ENCODE measurements around the gene UQCRQ.

The UQCRQ gene

DNA sequence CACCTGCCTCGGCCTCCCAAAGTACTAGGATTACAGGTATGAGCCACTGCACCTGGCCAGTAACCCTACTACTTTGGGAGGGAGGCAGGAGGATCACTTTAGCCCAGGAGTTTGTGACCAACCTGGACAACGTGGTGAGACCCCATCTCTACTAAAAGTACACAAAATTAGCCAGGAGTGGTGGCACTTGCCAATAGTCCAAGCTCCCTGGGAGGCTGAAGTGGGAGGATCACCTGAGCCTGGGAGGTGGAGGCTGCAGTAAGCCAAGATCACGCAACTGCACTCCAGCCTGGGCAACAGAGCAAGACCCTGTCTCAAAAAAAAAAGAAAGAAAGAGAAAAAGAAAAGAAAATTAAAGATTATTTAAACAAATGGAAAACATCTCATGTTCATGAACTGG is 10.4 kb upstream of the UQCRQ start:
- Histone ChIP-seq H3K9ac (ENCODE audit: low read depth, low read length) (no peak overlapping the region), H3K36me3 (ENCODE audit: control insufficient read depth, insufficient read depth, low read length) (no peaks in the 10 kb centered on the region), H3K9me3 (ENCODE audit: control insufficient read depth, insufficient read depth, low read length) (no peaks in the 10 kb centered on the region), H3K4me1 (ENCODE audit: control insufficient read depth, insufficient read depth, low read length) (no peaks in the 10 kb centered on the region), H3K27me3 (ENCODE audit: control insufficient read depth, insufficient read depth, low read length) (no peaks in the 10 kb centered on the region), H3K4me3 (ENCODE audit: low read depth, low read length) (no peak overlapping the region)

DNA sequence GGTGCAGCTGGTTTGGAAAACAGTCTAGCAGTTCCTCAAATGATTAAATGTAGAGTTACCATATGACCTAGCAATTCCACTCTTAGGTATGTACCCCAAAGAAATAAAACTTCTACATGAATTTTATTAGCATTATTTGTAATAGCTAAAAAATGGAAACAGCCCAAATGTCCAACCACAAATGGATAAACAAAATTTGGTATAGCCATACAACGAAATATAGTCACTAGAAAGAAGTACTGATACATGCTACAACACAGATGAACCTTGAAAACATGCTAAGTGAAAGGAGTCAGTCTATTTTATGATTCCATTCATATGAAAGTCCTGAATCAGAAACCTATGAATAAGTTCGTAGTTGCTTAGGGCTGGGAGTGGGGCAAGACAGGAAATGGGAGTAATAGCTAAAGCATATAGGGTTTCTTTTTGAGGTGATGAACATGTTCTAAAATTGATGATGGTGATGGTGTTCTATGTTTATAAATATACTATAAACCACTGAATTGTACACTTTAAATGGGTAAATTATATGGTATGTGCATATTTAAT is 6.5 kb upstream of the UQCRQ start:
- H3K27me3 ChIP-seq (ENCODE audit: control insufficient read depth, insufficient read depth, low read length), result no peaks in the 10 kb centered on the region
- H3K9me3 ChIP-seq (ENCODE audit: control insufficient read depth, insufficient read depth, low read length), result no peaks in the 10 kb centered on the region
- no peak overlapping the region for H3K9ac ChIP-seq (ENCODE audit: low read depth, low read length)
- no peak overlapping the region for H3K4me3 ChIP-seq (ENCODE audit: low read depth, low read length)
- no peaks in the 10 kb centered on the region for H3K36me3 ChIP-seq (ENCODE audit: control insufficient read depth, insufficient read depth, low read length)
- H3K4me1 ChIP-seq (ENCODE audit: control insufficient read depth, insufficient read depth, low read length), result no peaks in the 10 kb centered on the region

GRCh38 chr5:132860742-132861141 is 5.7 kb upstream of the UQCRQ start:
- no peak overlapping the region for H3K9ac ChIP-seq (ENCODE audit: low read depth, low read length)
- H3K4me1 ChIP-seq (ENCODE audit: control insufficient read depth, insufficient read depth, low read length), result peaks cover 4% of the 10 kb centered on the region
- H3K27me3 ChIP-seq (ENCODE audit: control insufficient read depth, insufficient read depth, low read length), result no peaks in the 10 kb centered on the region

DNA sequence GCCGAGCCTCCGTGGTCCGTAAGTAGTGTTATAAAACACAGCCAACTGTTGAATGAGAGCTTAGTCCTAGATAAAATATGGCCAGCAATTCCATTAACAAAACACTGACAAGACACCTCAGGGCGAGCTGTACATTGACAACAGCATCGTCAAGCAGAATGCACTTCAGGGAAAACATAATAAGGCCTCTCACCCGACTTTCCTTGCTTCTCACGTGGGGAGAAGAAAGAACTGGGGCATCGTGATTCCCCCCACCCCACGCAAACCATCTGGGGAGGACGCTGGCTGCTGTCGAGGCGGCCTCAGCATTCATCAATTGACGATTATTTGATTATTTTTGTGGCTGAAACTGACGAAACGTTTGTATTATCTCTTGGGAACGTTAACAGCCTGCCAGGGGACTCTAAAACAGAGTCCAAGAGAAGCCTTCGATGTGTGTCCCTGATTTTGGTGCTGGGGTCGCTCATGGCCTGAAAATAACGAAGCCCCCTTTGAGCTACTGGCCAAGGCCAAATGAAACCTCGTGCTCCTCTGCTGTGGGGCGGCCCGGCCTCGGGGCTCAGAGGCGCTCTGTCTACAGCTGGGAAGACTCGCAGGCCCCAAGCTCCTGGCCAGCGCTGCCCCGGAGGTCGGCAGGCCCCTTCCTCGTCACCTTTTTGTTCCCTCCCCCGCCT is 637 bp upstream of the UQCRQ start:
- Histone ChIP-seq H3K4me1 (ENCODE audit: control insufficient read depth, insufficient read depth, low read length) (peaks cover 5% of the 10 kb centered on the region), H3K27me3 (ENCODE audit: control insufficient read depth, insufficient read depth, low read length) (no peaks in the 10 kb centered on the region), H3K9ac (ENCODE audit: low read depth, low read length) (peak overlapping the region; percentile 74), H3K9me3 (ENCODE audit: control insufficient read depth, insufficient read depth, low read length) (no peaks in the 10 kb centered on the region), H3K4me3 (ENCODE audit: low read depth, low read length) (peak overlapping the region; percentile 89), H3K36me3 (ENCODE audit: control insufficient read depth, insufficient read depth, low read length) (peaks cover 8% of the 10 kb centered on the region)

More at GRCh38 chr5:132860742-132861141, 5.7 kb upstream of the UQCRQ start:
- Histone ChIP-seq H3K36me3 (ENCODE audit: control insufficient read depth, insufficient read depth, low read length) (no peaks in the 10 kb centered on the region), H3K4me3 (ENCODE audit: low read depth, low read length) (no peak overlapping the region), H3K9me3 (ENCODE audit: control insufficient read depth, insufficient read depth, low read length) (no peaks in the 10 kb centered on the region)

GRCh38 chr5:132867046-132867451 is 607 bp downstream of the UQCRQ start:
- H3K9me3 ChIP-seq (ENCODE audit: control insufficient read depth, insufficient read depth, low read length), result no peaks in the 10 kb centered on the region
- H3K4me1 ChIP-seq (ENCODE audit: control insufficient read depth, insufficient read depth, low read length), result peaks cover 5% of the 10 kb centered on the region
- H3K36me3 ChIP-seq (ENCODE audit: control insufficient read depth, insufficient read depth, low read length), result peaks cover 8% of the 10 kb centered on the region
- H3K27me3 ChIP-seq (ENCODE audit: control insufficient read depth, insufficient read depth, low read length), result no peaks in the 10 kb centered on the region
- peak overlapping the region; percentile 91 for H3K9ac ChIP-seq (ENCODE audit: low read depth, low read length)
- peak overlapping the region; percentile 89 for H3K4me3 ChIP-seq (ENCODE audit: low read depth, low read length)

DNA sequence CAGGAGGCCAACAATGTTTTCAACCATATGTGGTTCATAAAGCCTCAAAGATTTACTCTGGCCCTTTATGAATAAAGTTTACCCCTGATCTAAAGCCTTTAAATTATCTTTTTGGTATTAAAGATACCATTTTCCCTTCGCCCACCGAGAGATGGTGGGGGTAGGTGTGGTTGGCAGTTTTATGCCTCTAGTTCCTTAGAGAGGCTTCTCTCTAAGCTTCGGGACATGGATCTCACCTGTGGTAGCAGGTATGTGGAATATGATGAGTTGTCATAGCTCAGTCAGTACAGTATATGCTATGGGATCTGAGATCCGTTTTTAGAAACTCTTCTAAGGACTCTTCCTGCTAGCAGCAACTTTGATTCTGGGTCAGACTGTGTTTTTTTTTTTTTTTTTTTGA is 2.3 kb downstream of the UQCRQ start:
- Histone ChIP-seq H3K9ac (ENCODE audit: low read depth, low read length) (no peak overlapping the region), H3K27me3 (ENCODE audit: control insufficient read depth, insufficient read depth, low read length) (no peaks in the 10 kb centered on the region), H3K9me3 (ENCODE audit: control insufficient read depth, insufficient read depth, low read length) (no peaks in the 10 kb centered on the region), H3K4me1 (ENCODE audit: control insufficient read depth, insufficient read depth, low read length) (peaks cover 5% of the 10 kb centered on the region), H3K36me3 (ENCODE audit: control insufficient read depth, insufficient read depth, low read length) (peaks cover 8% of the 10 kb centered on the region), H3K4me3 (ENCODE audit: low read depth, low read length) (no peak overlapping the region)

GRCh38 chr5:132870801-132871200 is 4.4 kb downstream of the UQCRQ start:
- Histone ChIP-seq H3K36me3 (ENCODE audit: control insufficient read depth, insufficient read depth, low read length) (peaks cover 8% of the 10 kb centered on the region), H3K9ac (ENCODE audit: low read depth, low read length) (no peak overlapping the region), H3K27me3 (ENCODE audit: control insufficient read depth, insufficient read depth, low read length) (no peaks in the 10 kb centered on the region), H3K9me3 (ENCODE audit: control insufficient read depth, insufficient read depth, low read length) (no peaks in the 10 kb centered on the region), H3K4me3 (ENCODE audit: low read depth, low read length) (no peak overlapping the region), H3K4me1 (ENCODE audit: control insufficient read depth, insufficient read depth, low read length) (no peaks in the 10 kb centered on the region)

DNA sequence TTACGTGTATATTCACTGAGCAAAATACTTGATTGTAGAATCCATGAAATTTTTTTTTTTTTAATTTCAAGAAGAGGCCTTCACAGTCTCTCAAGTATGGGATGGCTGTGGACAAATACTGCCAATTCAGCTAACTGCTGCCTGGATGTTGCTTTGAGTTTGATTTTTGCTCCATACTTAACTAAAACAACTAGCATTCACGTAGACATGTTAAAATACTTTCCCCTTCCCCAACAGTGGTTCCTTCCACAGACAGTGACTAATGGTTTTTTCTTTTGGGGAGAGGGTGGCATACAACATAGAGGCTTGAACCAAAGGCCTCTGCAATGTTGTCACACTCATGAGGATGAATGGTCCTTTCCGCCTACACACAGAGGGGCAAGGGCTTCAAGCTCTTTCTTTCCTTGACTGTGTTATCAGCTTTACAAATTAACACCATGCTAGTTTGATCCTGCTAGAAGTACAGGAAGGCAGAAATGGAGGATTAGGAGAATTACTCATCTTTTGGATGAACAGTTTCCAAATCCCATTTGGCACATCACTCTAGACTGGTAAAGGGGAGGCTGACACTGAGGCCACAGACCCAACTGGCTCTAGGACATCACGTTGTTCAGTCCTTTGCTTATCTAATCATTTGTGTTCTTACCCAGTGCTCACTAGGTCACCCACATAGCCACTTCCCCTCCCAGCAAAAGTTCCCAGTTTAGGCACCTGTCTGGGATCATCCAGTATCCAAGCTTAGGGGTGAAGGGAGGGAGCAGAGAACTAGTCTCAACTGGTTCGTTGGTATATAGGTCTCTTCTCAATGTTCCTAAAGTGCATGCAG is 5.2 kb downstream of the UQCRQ start:
- no peak overlapping the region for H3K9ac ChIP-seq (ENCODE audit: low read depth, low read length)
- H3K4me3 ChIP-seq (ENCODE audit: low read depth, low read length), result no peak overlapping the region
- H3K27me3 ChIP-seq (ENCODE audit: control insufficient read depth, insufficient read depth, low read length), result no peaks in the 10 kb centered on the region
- H3K4me1 ChIP-seq (ENCODE audit: control insufficient read depth, insufficient read depth, low read length), result no peaks in the 10 kb centered on the region
- H3K36me3 ChIP-seq (ENCODE audit: control insufficient read depth, insufficient read depth, low read length), result peaks cover 8% of the 10 kb centered on the region
- no peaks in the 10 kb centered on the region for H3K9me3 ChIP-seq (ENCODE audit: control insufficient read depth, insufficient read depth, low read length)

GRCh38 chr5:132872788-132873118 is 6.3 kb downstream of the UQCRQ start:
- Histone ChIP-seq H3K9ac (ENCODE audit: low read depth, low read length) (no peak overlapping the region), H3K4me3 (ENCODE audit: low read depth, low read length) (no peak overlapping the region), H3K27me3 (ENCODE audit: control insufficient read depth, insufficient read depth, low read length) (no peaks in the 10 kb centered on the region), H3K36me3 (ENCODE audit: control insufficient read depth, insufficient read depth, low read length) (peaks cover 4% of the 10 kb centered on the region), H3K4me1 (ENCODE audit: control insufficient read depth, insufficient read depth, low read length) (no peaks in the 10 kb centered on the region), H3K9me3 (ENCODE audit: control insufficient read depth, insufficient read depth, low read length) (no peaks in the 10 kb centered on the region)

GRCh38 chr5:132873119-132873929 is 6.9 kb downstream of the UQCRQ start, which contains the start of gene LEAP2:
Gene LEAP2, plus strand, starts transcription at chr5:132873668. Its CDS starts 27 bp downstream, at chr5:132873695.
- Histone ChIP-seq H3K36me3 (ENCODE audit: control insufficient read depth, insufficient read depth, low read length) (peaks cover under 1% of the 10 kb centered on the region), H3K4me1 (ENCODE audit: control insufficient read depth, insufficient read depth, low read length) (no peaks in the 10 kb centered on the region), H3K9me3 (ENCODE audit: control insufficient read depth, insufficient read depth, low read length) (no peaks in the 10 kb centered on the region), H3K4me3 (ENCODE audit: low read depth, low read length) (no peak within 1 kb of the TSS), H3K27me3 (ENCODE audit: control insufficient read depth, insufficient read depth, low read length) (no peaks in the 10 kb centered on the region), H3K9ac (ENCODE audit: low read depth, low read length) (no peak within 1 kb of the TSS)

DNA sequence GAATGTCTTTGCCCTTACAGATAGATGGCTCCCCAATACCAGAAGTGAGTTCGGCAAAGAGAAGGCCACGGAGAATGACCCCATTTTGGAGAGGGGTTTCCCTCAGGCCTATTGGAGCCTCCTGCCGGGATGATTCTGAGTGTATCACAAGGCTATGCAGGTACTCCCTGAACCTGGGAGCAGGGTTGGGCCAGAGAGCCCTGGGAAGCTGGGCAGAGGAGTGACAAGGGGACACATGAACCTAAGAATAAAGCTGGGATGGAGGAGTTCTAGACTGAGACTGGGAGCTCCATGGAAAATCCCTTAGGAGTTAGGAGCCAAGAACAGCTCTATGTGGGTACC is 7.5 kb downstream of the UQCRQ start:
- Histone ChIP-seq H3K36me3 (ENCODE audit: control insufficient read depth, insufficient read depth, low read length) (no peaks in the 10 kb centered on the region), H3K4me3 (ENCODE audit: low read depth, low read length) (no peak overlapping the region), H3K9ac (ENCODE audit: low read depth, low read length) (no peak overlapping the region), H3K27me3 (ENCODE audit: control insufficient read depth, insufficient read depth, low read length) (no peaks in the 10 kb centered on the region), H3K9me3 (ENCODE audit: control insufficient read depth, insufficient read depth, low read length) (no peaks in the 10 kb centered on the region), H3K4me1 (ENCODE audit: control insufficient read depth, insufficient read depth, low read length) (no peaks in the 10 kb centered on the region)

All from iPS-15b (cell line).